GM21390 (cell line): ENCODE results near the gene SLC9A5.

Source experiments
- ATAC-seq: cut with Tn5 transposase; IDR thresholded peaks from one replicate; pipeline ENCODE4 v1.9.1; 2021; ENCODE audit not compliant: unreplicated experiment

SLC9A5 gene

GRCh38 chr16:67238278-67238575 is 10.6 kb upstream of the SLC9A5 start:
- no peak for ATAC-seq

- ATAC-seq, result no peak
These were observed 9.8 kb upstream of the SLC9A5 start for GRCh38 chr16:67238806-67239470.

- ATAC-seq, result no peak
These were observed 8.3 kb upstream of the SLC9A5 start for GRCh38 chr16:67240506-67240905.

GRCh38 chr16:67241008-67241900 is 7.5 kb upstream of the SLC9A5 start:
- ATAC-seq, result no peak

- no peak for ATAC-seq
These were observed 6.5 kb upstream of the SLC9A5 start for GRCh38 chr16:67242138-67242730.

- ATAC-seq, result no peak
These were observed 5.3 kb upstream of the SLC9A5 start for GRCh38 chr16:67243481-67243880.

- peak; percentile 56 for ATAC-seq
These were observed 4.2 kb upstream of the SLC9A5 start for GRCh38 chr16:67244387-67245185.

- ATAC-seq, result no peak
These were observed 3.6 kb upstream of the SLC9A5 start for GRCh38 chr16:67245186-67245585.

- no peak for ATAC-seq
These were observed 3.1 kb upstream of the SLC9A5 start for GRCh38 chr16:67245674-67246080.

GRCh38 chr16:67246081-67246755 is 2.6 kb upstream of the SLC9A5 start:
- peak; percentile 19 for ATAC-seq

- peak; percentile 1 for ATAC-seq
These were observed 2.0 kb upstream of the SLC9A5 start for GRCh38 chr16:67246756-67247191.

- ATAC-seq, result peak; percentile 42
These were observed 1.3 kb upstream of the SLC9A5 start, which contains the start of gene FHOD1 for GRCh38 chr16:67247192-67248072. Gene FHOD1 (minus strand): TSS chr16:67247481. CDS start chr16:67247410, 71 bp downstream.

- no peak for ATAC-seq
These were observed 742 bp upstream of the SLC9A5 start for GRCh38 chr16:67248073-67248400.

GRCh38 chr16:67249178-67250044 is 632 bp downstream of the SLC9A5 start:
- ATAC-seq, result no peak

- no peak for ATAC-seq
These were observed 1.2 kb downstream of the SLC9A5 start for GRCh38 chr16:67250045-67250327.

GRCh38 chr16:67252609-67253497 is 4.1 kb downstream of the SLC9A5 start:
- ATAC-seq, result no peak

GRCh38 chr16:67254801-67255552 is 6.2 kb downstream of the SLC9A5 start:
- ATAC-seq, result no peak
